WERI-Rb-1 (cell line): ENCODE data around the gene CPN1.

Source experiments
- DNase-seq: peaks from one replicate; pipeline ENCODE4 v3.0.0-alpha.2; 2020
- H3K27ac ChIP-seq: fragments of 250-450 bp; sonication (Bioruptor Pico); 2 replicates; pipeline ENCODE4 v1.5.1; 2020; ENCODE audit warnings: mild to moderate bottlenecking, moderate library complexity
- H3K27me3 ChIP-seq: fragments of 250-450 bp; sonication (Bioruptor Pico); 2 replicates; pipeline ENCODE4 v1.5.1; 2021; ENCODE audit warnings: mild to moderate bottlenecking, low read depth, moderate library complexity; ENCODE audit not compliant: insufficient read depth, severe bottlenecking
- H3K36me3 ChIP-seq: fragments of 250-450 bp; sonication (Bioruptor Pico); 2 replicates; pipeline ENCODE4 v1.5.1; 2020; ENCODE audit warnings: mild to moderate bottlenecking, moderate library complexity
- H3K4me3 ChIP-seq: 2 replicates; pipeline ENCODE4 v1.5.1; 2011; ENCODE audit warnings: low read depth, mild to moderate bottlenecking, control low read depth, low read length
- H3K9me3 ChIP-seq: fragments of 250-450 bp; sonication (Bioruptor Pico); 2 replicates; pipeline ENCODE4 v1.5.1; 2021; ENCODE audit warnings: mild to moderate bottlenecking, moderate library complexity; ENCODE audit not compliant: severe bottlenecking
- CTCF ChIP-seq: IDR thresholded peaks from 2 replicates; pipeline ENCODE4 v1.5.1; 2011; ENCODE audit warnings: low read depth, mild to moderate bottlenecking, control low read depth, inconsistent platforms, low read length

Gene CPN1

DNA sequence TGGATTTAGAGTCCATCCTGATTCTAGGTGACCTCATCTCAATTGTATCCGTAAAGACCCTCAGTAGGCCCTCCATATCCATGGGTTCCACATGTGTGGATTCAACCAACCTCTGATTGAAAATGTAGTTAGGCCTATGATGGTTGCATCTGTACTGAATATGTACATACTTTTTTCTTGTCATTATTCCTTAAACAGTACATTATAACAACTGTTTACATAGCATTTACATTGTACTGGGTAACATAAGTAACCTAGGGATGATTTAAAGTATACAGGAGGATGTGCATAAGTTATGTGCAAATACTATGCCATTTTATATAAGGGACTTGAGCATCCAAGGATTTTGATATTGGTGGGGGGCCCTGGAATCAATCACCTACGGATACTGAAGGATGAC, 10.1 kb downstream of the CPN1 start:
- no peak for DNase-seq
- no peak for TF ChIP-seq CTCF
- Histone ChIP-seq H3K27me3 (no peaks in the 10 kb centered on the region), H3K27ac (no peak overlapping the region), H3K4me3 (no peak overlapping the region), H3K9me3 (no peaks in the 10 kb centered on the region), H3K36me3 (no peaks in the 10 kb centered on the region)

DNA sequence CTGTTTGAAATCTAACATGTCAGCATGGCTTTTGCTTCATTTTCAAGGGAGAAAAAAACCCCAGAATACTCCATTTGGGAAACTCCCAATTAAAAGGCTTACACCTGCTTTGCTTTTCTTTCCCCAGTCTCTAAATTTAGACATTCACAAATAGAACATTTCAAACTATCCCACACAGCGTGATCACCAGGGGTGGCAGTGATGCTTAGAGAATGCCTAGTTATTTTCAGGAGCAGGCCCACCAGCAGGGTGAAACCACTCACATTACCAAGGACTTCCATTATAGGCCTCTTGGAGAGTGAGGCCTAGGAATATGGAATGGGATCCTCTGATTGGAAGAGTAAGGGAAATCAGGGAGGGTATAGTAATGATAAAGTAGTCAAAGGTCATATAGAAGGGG, 14.2 kb downstream of the CPN1 start:
- no peaks in the 10 kb centered on the region for H3K27me3 ChIP-seq
- no peaks in the 10 kb centered on the region for H3K36me3 ChIP-seq
- no peak for TF ChIP-seq CTCF
- no peak overlapping the region for H3K4me3 ChIP-seq
- no peak for DNase-seq
- no peak overlapping the region for H3K27ac ChIP-seq
- no peaks in the 10 kb centered on the region for H3K9me3 ChIP-seq

- no peak overlapping the region for H3K4me3 ChIP-seq
- H3K27me3 ChIP-seq: no peaks in the 10 kb centered on the region
- DNase-seq: no peak
- H3K9me3 ChIP-seq: no peaks in the 10 kb centered on the region
- no peaks in the 10 kb centered on the region for H3K36me3 ChIP-seq
- H3K27ac ChIP-seq: no peak overlapping the region
- no peak for TF ChIP-seq CTCF
These were observed 16.5 kb downstream of the CPN1 start for GRCh38 chr10:100065084-100065660.

GRCh38 chr10:100061401-100061800, 20.3 kb downstream of the CPN1 start:
- no peaks in the 10 kb centered on the region for H3K27me3 ChIP-seq
- H3K27ac ChIP-seq: no peak overlapping the region
- H3K36me3 ChIP-seq: no peaks in the 10 kb centered on the region
- H3K9me3 ChIP-seq: no peaks in the 10 kb centered on the region
- H3K4me3 ChIP-seq: no peak overlapping the region
- TF ChIP-seq CTCF: no peak
- DNase-seq: no peak

- TF ChIP-seq CTCF: no peak
- H3K27ac ChIP-seq: no peak overlapping the region
- H3K9me3 ChIP-seq: peaks cover 9% of the 10 kb centered on the region
- H3K4me3 ChIP-seq: no peak overlapping the region
- H3K27me3 ChIP-seq: no peaks in the 10 kb centered on the region
- no peaks in the 10 kb centered on the region for H3K36me3 ChIP-seq
- DNase-seq: no peak
These were observed 23.7 kb downstream of the CPN1 start for GRCh38 chr10:100057948-100058347.

GRCh38 chr10:100053686-100054460, 27.8 kb downstream of the CPN1 start:
- H3K4me3 ChIP-seq: no peak overlapping the region
- no peaks in the 10 kb centered on the region for H3K27me3 ChIP-seq
- no peak overlapping the region for H3K27ac ChIP-seq
- H3K36me3 ChIP-seq: no peaks in the 10 kb centered on the region
- no peak for TF ChIP-seq CTCF
- no peak for DNase-seq
- H3K9me3 ChIP-seq: peaks cover 9% of the 10 kb centered on the region
